CD4-positive, CD25-positive, alpha-beta regulatory T cell (primary cell): ENCODE results near the gene MEOX2. TPM values are rescaled to one million over a fixed set of nuclear protein-coding genes. Genes with fewer than 3 reads are reported as not detected.
A peak's percentile ranks its signal among the peaks of the same experiment; 100 is the strongest.

Experiments
- ATAC-seq, 2 donors: fragments of 150-1000 bp; cut with Tn5 transposase; one replicate each; pipeline ENCODE4 v1.10.0; 2021; ENCODE audit warnings: low read depth in 2 of 2, moderate number of reproducible peaks in 2 of 2, moderate library complexity in 1 of 2
- DNase-seq, 3 donors: peaks; one replicate each; pipeline versions ENCODE4 v3.0.0 to v3.0.0-alpha.2; 2012 to 2022; ENCODE audit warnings: mixed read lengths in 1 of 3
- H3K27ac ChIP-seq: one replicate; pipeline ENCODE4 v1.7.0; 2013; ENCODE audit warnings: mild to moderate bottlenecking, low read length; ENCODE audit not compliant: insufficient read depth, poor library complexity, severe bottlenecking
- H3K27me3 ChIP-seq: one replicate; pipeline ENCODE4 v1.7.0; 2013; ENCODE audit warnings: low read length; ENCODE audit not compliant: control insufficient read depth, insufficient read depth
- H3K36me3 ChIP-seq: one replicate; pipeline ENCODE4 v1.7.0; 2013; ENCODE audit warnings: mild to moderate bottlenecking, low read length, moderate library complexity; ENCODE audit not compliant: control insufficient read depth, insufficient read depth
- H3K4me1 ChIP-seq: 2 replicates; pipeline ENCODE4 v1.7.0; 2013; ENCODE audit warnings: mild to moderate bottlenecking, low read length; ENCODE audit not compliant: insufficient read depth, control insufficient read depth, poor library complexity, severe bottlenecking
- H3K4me3 ChIP-seq: one replicate; pipeline ENCODE4 v1.7.0; 2013; ENCODE audit warnings: low read depth, mild to moderate bottlenecking, low read length, moderate library complexity
- H3K9me3 ChIP-seq, 2 experiments: 1 replicate in 1 of 2; 2 replicates in 1 of 2; pipeline ENCODE4 v1.7.0; 2013; ENCODE audit warnings: low read length in 2 of 2, mild to moderate bottlenecking in 1 of 2, moderate library complexity in 1 of 2; ENCODE audit not compliant: control insufficient read depth in 2 of 2
- H3K27ac Mint-ChIP-seq, 3 donors: one replicate each; pipeline ENCODE4 v1.8.0; 2020 to 2022; ENCODE audit warnings: mild to moderate bottlenecking in 3 of 3, mixed read lengths in 3 of 3, moderate library complexity in 2 of 3
- H3K27me3 Mint-ChIP-seq: one replicate; pipeline ENCODE4 v1.8.0; 2022; ENCODE audit warnings: mild to moderate bottlenecking, mixed read lengths
- H3K36me3 Mint-ChIP-seq: one replicate; pipeline ENCODE4 v1.8.0; 2020; ENCODE audit warnings: mixed read lengths
- H3K4me1 Mint-ChIP-seq, 4 donors: one replicate each; pipeline ENCODE4 v1.8.0; 2020 to 2022; ENCODE audit warnings: mixed read lengths in 4 of 4, mild to moderate bottlenecking in 1 of 4
- H3K4me3 Mint-ChIP-seq, 4 donors: one replicate each; pipeline ENCODE4 v1.8.0; 2020 to 2022; ENCODE audit warnings: mild to moderate bottlenecking in 4 of 4, mixed read lengths in 4 of 4, moderate library complexity in 3 of 4
- H3K9me3 Mint-ChIP-seq, 7 donors: one replicate each; pipeline ENCODE4 v1.8.0; 2020 to 2022; ENCODE audit warnings: mixed read lengths in 7 of 7, mild to moderate bottlenecking in 3 of 7, moderate library complexity in 2 of 7
- polyA plus RNA-seq, 4 donors: library from polyadenylated mRNA; unstranded; fragments of 300-500 nt; fragmentation: Illumina TruSeq; gene quantifications; one replicate each; pipeline ENCODE4 v1.2.3, GENCODE V29; 2021
- total RNA-seq: library from RNA; stranded (reverse); gene quantifications from one replicate; pipeline ENCODE4 v1.2.3, GENCODE V29; 2022

MEOX2 gene
- total and polyA plus RNA-seq, 5 donors from 2014 or later, result not detected

GRCh38 chr7:15707570-15707969 is 21.1 kb upstream of the MEOX2 start:
- H3K27me3 Mint-ChIP-seq, result no peaks in the 10 kb centered on the region
- no peaks in the 10 kb centered on the region for H3K36me3 Mint-ChIP-seq
- H3K27ac Mint-ChIP-seq, result no peak overlapping the region
- ATAC-seq (no peak), DNase-seq (no peak)
- no peak overlapping the region for H3K4me3 ChIP-seq
- H3K4me3 Mint-ChIP-seq, result no peak overlapping the region
- H3K9me3 ChIP-seq, result peaks cover 0 to 3% of the 10 kb centered on the region in 2 experiments
- no peaks in the 10 kb centered on the region for H3K4me1 Mint-ChIP-seq
- H3K4me1 ChIP-seq, result no peaks in the 10 kb centered on the region
- no peaks in the 10 kb centered on the region for H3K27me3 ChIP-seq
- H3K27ac ChIP-seq, result no peak overlapping the region
- peaks cover 2 to 32% (median 8%) of the 10 kb centered on the region in 7 donors for H3K9me3 Mint-ChIP-seq
- no peaks in the 10 kb centered on the region for H3K36me3 ChIP-seq

- H3K27ac Mint-ChIP-seq, result no peak overlapping the region
- peaks cover 2 to 24% (median 8%) of the 10 kb centered on the region in 7 donors for H3K9me3 Mint-ChIP-seq
- no peaks in the 10 kb centered on the region for H3K27me3 Mint-ChIP-seq
- H3K4me3 Mint-ChIP-seq, result no peak overlapping the region
- DNase-seq, result no peak
- Histone ChIP-seq H3K27me3 (no peaks in the 10 kb centered on the region), H3K9me3 (peaks cover 0 to 3% of the 10 kb centered on the region in 2 experiments), H3K4me3 (no peak overlapping the region), H3K27ac (no peak overlapping the region), H3K36me3 (no peaks in the 10 kb centered on the region), H3K4me1 (no peaks in the 10 kb centered on the region)
- H3K36me3 Mint-ChIP-seq, result no peaks in the 10 kb centered on the region
- no peaks in the 10 kb centered on the region for H3K4me1 Mint-ChIP-seq
- ATAC-seq, result no peak
Observed at GRCh38 chr7:15703732-15704131, 17.2 kb upstream of the MEOX2 start.

DNA sequence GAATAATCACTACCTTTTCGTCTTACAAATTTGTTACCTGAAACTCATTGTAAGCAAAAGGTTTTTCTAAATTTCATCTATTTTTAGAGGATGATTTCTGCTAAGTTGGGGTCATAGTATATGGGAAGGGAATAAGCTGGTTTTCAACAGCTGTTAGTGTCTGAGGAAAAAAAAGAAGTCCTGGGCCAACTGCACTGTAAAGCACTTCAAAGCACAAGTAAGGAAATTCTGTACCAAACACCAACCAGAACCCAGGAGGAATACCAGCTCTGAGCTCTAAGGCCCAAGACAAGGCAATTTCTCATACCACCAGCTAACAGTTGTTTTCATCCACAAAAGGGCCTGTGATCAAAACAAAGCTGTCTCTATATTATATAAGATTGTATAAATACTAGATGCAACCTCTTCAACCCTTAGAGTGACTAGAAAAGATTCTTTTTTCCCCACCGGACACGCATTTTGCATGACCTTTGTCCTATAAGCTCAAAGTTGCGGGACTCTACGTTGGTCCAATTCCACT is 6.1 kb upstream of the MEOX2 start:
- H3K9me3 Mint-ChIP-seq, result peaks cover 0 to 17% (median 1%) of the 10 kb centered on the region in 7 donors
- no peak overlapping the region for H3K4me3 Mint-ChIP-seq
- H3K36me3 Mint-ChIP-seq, result no peaks in the 10 kb centered on the region
- H3K27me3 Mint-ChIP-seq, result peaks cover 5% of the 10 kb centered on the region
- H3K27ac Mint-ChIP-seq, result no peak overlapping the region
- H3K4me3 ChIP-seq, result no peak overlapping the region
- DNase-seq (no peak), ATAC-seq (no peak)
- no peaks in the 10 kb centered on the region for H3K4me1 ChIP-seq
- H3K27me3 ChIP-seq, result no peaks in the 10 kb centered on the region
- no peaks in the 10 kb centered on the region for H3K4me1 Mint-ChIP-seq
- no peak overlapping the region for H3K27ac ChIP-seq
- H3K36me3 ChIP-seq, result no peaks in the 10 kb centered on the region
- peaks cover 0 to 2% of the 10 kb centered on the region in 2 experiments for H3K9me3 ChIP-seq

- H3K9me3 Mint-ChIP-seq, result peaks cover 0 to 7% (median 1%) of the 10 kb centered on the region in 7 donors
- peaks cover 18% of the 10 kb centered on the region for H3K27me3 Mint-ChIP-seq
- H3K36me3 ChIP-seq, result no peaks in the 10 kb centered on the region
- H3K4me3 ChIP-seq, result no peak overlapping the region
- no peaks in the 10 kb centered on the region for H3K36me3 Mint-ChIP-seq
- ATAC-seq (no peak), DNase-seq (no peak)
- H3K27ac ChIP-seq, result no peak overlapping the region
- H3K9me3 ChIP-seq, result peaks cover 0 to 13% of the 10 kb centered on the region in 2 experiments
- no peak overlapping the region for H3K27ac Mint-ChIP-seq
- H3K4me3 Mint-ChIP-seq, result no peak overlapping the region
- H3K4me1 ChIP-seq, result no peaks in the 10 kb centered on the region
- H3K4me1 Mint-ChIP-seq, result no peaks in the 10 kb centered on the region
- no peaks in the 10 kb centered on the region for H3K27me3 ChIP-seq
Observed at GRCh38 chr7:15688911-15689310, 2.4 kb upstream of the MEOX2 start.

- Histone ChIP-seq H3K36me3 (no peaks in the 10 kb centered on the region), H3K4me1 (no peaks in the 10 kb centered on the region), H3K4me3 (no peak overlapping the region), H3K27me3 (no peaks in the 10 kb centered on the region), H3K27ac (no peak overlapping the region), H3K9me3 (peaks cover 0 to 13% of the 10 kb centered on the region in 2 experiments)
- ATAC-seq (no peak), DNase-seq (no peak)
- H3K4me3 Mint-ChIP-seq, result no peak overlapping the region
- peaks cover 18% of the 10 kb centered on the region for H3K27me3 Mint-ChIP-seq
- no peaks in the 10 kb centered on the region for H3K4me1 Mint-ChIP-seq
- peaks cover 0 to 6% (median 1%) of the 10 kb centered on the region in 7 donors for H3K9me3 Mint-ChIP-seq
- H3K36me3 Mint-ChIP-seq, result no peaks in the 10 kb centered on the region
- peak overlapping the region in 1 of 3 donors; percentile 20 for H3K27ac Mint-ChIP-seq
Observed at GRCh38 chr7:15688279-15688626, 1.8 kb upstream of the MEOX2 start.

- no peak for DNase-seq
- Mint-ChIP-seq H3K4me3 (no peak overlapping the region), H3K27ac (no peak overlapping the region), H3K36me3 (no peaks in the 10 kb centered on the region), H3K27me3 (peaks cover 18% of the 10 kb centered on the region), H3K9me3 (peaks cover 0 to 6% (median 1%) of the 10 kb centered on the region in 7 donors), H3K4me1 (no peaks in the 10 kb centered on the region)
- Histone ChIP-seq H3K4me1 (no peaks in the 10 kb centered on the region), H3K9me3 (peaks cover 0 to 13% of the 10 kb centered on the region in 2 experiments), H3K36me3 (no peaks in the 10 kb centered on the region), H3K27me3 (no peaks in the 10 kb centered on the region), H3K27ac (no peak overlapping the region), H3K4me3 (no peak overlapping the region)
- ATAC-seq, result no peak
Observed at GRCh38 chr7:15687546-15688278, 1.2 kb upstream of the MEOX2 start.

DNA sequence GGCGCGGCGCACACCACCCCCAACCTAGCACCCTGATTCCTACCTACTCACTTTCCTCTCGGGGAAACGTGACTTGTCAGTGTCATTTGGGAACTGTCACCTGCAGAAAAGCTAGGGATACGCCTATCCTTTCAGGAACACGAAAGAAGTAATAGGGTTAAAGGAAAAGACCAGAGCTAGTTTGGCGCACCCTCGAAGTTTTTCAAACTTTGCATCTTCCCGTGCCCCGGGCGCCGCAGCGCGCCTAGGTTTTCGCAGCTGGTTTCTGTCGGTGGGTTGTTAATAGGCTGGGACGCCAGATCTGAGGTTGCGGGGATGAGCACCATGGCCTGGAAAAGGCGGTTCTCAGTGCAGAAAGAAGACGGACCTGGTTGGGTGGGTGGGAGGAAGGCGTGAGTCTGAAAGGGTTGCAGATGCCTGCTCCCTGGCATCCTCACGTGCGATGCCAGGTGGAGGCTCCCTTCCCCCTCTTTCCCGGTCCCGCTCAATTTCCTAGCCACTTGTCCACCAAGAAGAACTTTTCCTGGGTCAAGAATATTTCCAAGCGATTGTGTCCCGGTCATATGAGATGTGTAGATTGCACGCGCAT is 568 bp upstream of the MEOX2 start:
- Mint-ChIP-seq H3K36me3 (no peaks in the 10 kb centered on the region), H3K9me3 (peaks cover 0 to 6% (median 1%) of the 10 kb centered on the region in 7 donors), H3K27ac (no peak overlapping the region), H3K27me3 (peaks cover 18% of the 10 kb centered on the region), H3K4me1 (no peaks in the 10 kb centered on the region), H3K4me3 (no peak overlapping the region)
- no peak for ATAC-seq
- Histone ChIP-seq H3K4me1 (no peaks in the 10 kb centered on the region), H3K27ac (no peak overlapping the region), H3K36me3 (no peaks in the 10 kb centered on the region), H3K27me3 (no peaks in the 10 kb centered on the region), H3K4me3 (no peak overlapping the region), H3K9me3 (peaks cover 0 to 13% of the 10 kb centered on the region in 2 experiments)
- DNase-seq, result no peak
